Inflammatory macrophage (primary cell): ENCODE measurements around the gene NUTM2G.
"Not testable (repeated sequence)": the region's sequence is repeated elsewhere in the genome, so short reads cannot be mapped to it uniquely, and the experiment has no call there.

Experiments used
- DNase-seq, 2 donors: peaks; one replicate each; pipeline ENCODE4 v3.0.0-alpha.2; 2020 to 2022

Gene NUTM2G

GRCh38 chr9:96950539-96950938, 21.9 kb downstream of the NUTM2G start:
- DNase-seq, result not testable (repeated sequence)

GRCh38 chr9:96967591-96967990, 38.9 kb downstream of the NUTM2G start:
- DNase-seq, result not testable (repeated sequence)

- DNase-seq, result not testable (repeated sequence)
Observed at GRCh38 chr9:96972552-96972951, 43.9 kb downstream of the NUTM2G start.

- DNase-seq, result not testable (repeated sequence)
Observed at GRCh38 chr9:96974037-96974436, 45.4 kb downstream of the NUTM2G start.

GRCh38 chr9:96983496-96984122, 55.0 kb downstream of the NUTM2G start:
- DNase-seq, result not testable (repeated sequence)

- DNase-seq, result not testable (repeated sequence)
Observed at GRCh38 chr9:96984139-96984538, 55.5 kb downstream of the NUTM2G start.

- not testable (repeated sequence) for DNase-seq
Observed at GRCh38 chr9:96984887-96985286, 56.2 kb downstream of the NUTM2G start.
